Measurements from ENCODE around the gene ADGRL1. TPM values are rescaled to one million over a fixed set of nuclear protein-coding genes. Genes with fewer than 3 reads are reported as not detected.

Gene ADGRL1
- total and polyA plus RNA-seq, 2 of the 8 experiments (the other 6 are each of a cell fraction or from before 2014, with no cell fraction given): 95.6 to 112 TPM

DNA sequence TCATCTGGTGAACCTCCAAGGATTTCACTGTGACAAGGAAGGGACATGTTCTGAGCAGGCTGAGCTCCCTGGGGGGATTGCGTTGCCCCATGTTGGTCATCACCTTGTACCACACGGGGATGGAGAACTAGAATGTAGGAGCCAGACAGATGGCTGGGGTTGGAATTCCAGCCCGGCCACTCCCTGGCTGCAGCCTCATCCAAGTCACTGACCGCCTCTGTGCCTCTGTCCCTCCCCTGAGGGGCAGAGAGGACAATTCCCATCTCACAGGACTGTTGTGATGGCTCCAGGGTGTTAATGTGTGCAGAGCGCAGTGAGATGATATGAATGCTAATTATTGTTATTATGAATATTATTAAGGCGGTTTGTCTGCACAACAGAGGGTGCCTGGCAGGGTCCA lies 24.1 kb downstream of the ADGRL1 start (continued):
- TF ChIP-seq, protein P1, sequence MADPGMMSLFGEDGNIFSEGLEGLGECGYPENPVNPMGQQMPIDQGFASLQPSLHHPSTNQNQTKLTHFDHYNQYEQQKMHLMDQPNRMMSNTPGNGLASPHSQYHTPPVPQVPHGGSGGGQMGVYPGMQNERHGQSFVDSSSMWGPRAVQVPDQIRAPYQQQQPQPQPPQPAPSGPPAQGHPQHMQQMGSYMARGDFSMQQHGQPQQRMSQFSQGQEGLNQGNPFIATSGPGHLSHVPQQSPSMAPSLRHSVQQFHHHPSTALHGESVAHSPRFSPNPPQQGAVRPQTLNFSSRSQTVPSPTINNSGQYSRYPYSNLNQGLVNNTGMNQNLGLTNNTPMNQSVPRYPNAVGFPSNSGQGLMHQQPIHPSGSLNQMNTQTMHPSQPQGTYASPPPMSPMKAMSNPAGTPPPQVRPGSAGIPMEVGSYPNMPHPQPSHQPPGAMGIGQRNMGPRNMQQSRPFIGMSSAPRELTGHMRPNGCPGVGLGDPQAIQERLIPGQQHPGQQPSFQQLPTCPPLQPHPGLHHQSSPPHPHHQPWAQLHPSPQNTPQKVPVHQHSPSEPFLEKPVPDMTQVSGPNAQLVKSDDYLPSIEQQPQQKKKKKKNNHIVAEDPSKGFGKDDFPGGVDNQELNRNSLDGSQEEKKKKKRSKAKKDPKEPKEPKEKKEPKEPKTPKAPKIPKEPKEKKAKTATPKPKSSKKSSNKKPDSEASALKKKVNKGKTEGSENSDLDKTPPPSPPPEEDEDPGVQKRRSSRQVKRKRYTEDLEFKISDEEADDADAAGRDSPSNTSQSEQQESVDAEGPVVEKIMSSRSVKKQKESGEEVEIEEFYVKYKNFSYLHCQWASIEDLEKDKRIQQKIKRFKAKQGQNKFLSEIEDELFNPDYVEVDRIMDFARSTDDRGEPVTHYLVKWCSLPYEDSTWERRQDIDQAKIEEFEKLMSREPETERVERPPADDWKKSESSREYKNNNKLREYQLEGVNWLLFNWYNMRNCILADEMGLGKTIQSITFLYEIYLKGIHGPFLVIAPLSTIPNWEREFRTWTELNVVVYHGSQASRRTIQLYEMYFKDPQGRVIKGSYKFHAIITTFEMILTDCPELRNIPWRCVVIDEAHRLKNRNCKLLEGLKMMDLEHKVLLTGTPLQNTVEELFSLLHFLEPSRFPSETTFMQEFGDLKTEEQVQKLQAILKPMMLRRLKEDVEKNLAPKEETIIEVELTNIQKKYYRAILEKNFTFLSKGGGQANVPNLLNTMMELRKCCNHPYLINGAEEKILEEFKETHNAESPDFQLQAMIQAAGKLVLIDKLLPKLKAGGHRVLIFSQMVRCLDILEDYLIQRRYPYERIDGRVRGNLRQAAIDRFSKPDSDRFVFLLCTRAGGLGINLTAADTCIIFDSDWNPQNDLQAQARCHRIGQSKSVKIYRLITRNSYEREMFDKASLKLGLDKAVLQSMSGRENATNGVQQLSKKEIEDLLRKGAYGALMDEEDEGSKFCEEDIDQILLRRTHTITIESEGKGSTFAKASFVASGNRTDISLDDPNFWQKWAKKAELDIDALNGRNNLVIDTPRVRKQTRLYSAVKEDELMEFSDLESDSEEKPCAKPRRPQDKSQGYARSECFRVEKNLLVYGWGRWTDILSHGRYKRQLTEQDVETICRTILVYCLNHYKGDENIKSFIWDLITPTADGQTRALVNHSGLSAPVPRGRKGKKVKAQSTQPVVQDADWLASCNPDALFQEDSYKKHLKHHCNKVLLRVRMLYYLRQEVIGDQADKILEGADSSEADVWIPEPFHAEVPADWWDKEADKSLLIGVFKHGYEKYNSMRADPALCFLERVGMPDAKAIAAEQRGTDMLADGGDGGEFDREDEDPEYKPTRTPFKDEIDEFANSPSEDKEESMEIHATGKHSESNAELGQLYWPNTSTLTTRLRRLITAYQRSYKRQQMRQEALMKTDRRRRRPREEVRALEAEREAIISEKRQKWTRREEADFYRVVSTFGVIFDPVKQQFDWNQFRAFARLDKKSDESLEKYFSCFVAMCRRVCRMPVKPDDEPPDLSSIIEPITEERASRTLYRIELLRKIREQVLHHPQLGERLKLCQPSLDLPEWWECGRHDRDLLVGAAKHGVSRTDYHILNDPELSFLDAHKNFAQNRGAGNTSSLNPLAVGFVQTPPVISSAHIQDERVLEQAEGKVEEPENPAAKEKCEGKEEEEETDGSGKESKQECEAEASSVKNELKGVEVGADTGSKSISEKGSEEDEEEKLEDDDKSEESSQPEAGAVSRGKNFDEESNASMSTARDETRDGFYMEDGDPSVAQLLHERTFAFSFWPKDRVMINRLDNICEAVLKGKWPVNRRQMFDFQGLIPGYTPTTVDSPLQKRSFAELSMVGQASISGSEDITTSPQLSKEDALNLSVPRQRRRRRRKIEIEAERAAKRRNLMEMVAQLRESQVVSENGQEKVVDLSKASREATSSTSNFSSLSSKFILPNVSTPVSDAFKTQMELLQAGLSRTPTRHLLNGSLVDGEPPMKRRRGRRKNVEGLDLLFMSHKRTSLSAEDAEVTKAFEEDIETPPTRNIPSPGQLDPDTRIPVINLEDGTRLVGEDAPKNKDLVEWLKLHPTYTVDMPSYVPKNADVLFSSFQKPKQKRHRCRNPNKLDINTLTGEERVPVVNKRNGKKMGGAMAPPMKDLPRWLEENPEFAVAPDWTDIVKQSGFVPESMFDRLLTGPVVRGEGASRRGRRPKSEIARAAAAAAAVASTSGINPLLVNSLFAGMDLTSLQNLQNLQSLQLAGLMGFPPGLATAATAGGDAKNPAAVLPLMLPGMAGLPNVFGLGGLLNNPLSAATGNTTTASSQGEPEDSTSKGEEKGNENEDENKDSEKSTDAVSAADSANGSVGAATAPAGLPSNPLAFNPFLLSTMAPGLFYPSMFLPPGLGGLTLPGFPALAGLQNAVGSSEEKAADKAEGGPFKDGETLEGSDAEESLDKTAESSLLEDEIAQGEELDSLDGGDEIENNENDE (IDR thresholded peaks at IDR 0.05; ENCODE audit: insufficient replicate concordance, low read length): no peak
- TF ChIP-seq JUND (IDR thresholded peaks at IDR 0.05; ENCODE audit: low read length): no peak
- TF ChIP-seq YY1 (IDR thresholded peaks at IDR 0.05; ENCODE audit: low read depth, low read length): no peak
- no peak for TF ChIP-seq EP300 (IDR thresholded peaks at IDR 0.05; ENCODE audit: borderline replicate concordance in 1 of 2, low read depth in 2 of 2, low read length in 2 of 2)
- TF ChIP-seq CHD1 (IDR thresholded peaks at IDR 0.05; ENCODE audit: low read depth, low read length): no peak
